HEK293 (cell line): ENCODE measurements around the gene KLRG1.

Experiments
- CTCF ChIA-PET: fragments of 350-600 bp; formaldehyde crosslinking; extraction: SDS; loops from one replicate; lab custom pipeline; 2021; ENCODE audit warnings: antibody characterized with exemption; lab: Yijun Ruan, JAX
- POLR2A ChIA-PET: fragments of 300-600 bp; formaldehyde crosslinking; extraction: SDS; loops from one replicate; lab custom pipeline; 2020; ENCODE audit warnings: antibody characterized with exemption, inconsistent platforms; lab: Yijun Ruan, JAX
- H3K27ac ChIP-seq: fragments of 200-500 bp; sonication (Bioruptor generic); 2 replicates; pipeline ENCODE4 v1.5.1; 2014; ENCODE audit warnings: low read depth, low read length, control low read depth, inconsistent platforms; ENCODE audit errors: extremely low read depth
- H3K36me3 ChIP-seq, 2 experiments: fragments of 200-500 bp in 1 of 2; sonication (Bioruptor generic) in 1 of 2; 1 replicate in 1 of 2; 2 replicates in 1 of 2; pipeline ENCODE4 v1.5.1; 2014 to 2017; ENCODE audit warnings: inconsistent platforms in 2 of 2, low read length in 2 of 2; ENCODE audit not compliant: control insufficient read depth in 2 of 2, insufficient read depth in 1 of 2
- H3K4me1 ChIP-seq: fragments of 200-500 bp; sonication (Bioruptor generic); 2 replicates; pipeline ENCODE4 v1.5.1; 2014; ENCODE audit warnings: mild to moderate bottlenecking, low read length, inconsistent platforms; ENCODE audit not compliant: control insufficient read depth, insufficient read depth
- H3K4me3 ChIP-seq: 2 replicates; pipeline ENCODE4 v1.5.1; 2011; ENCODE audit warnings: low read depth, mild to moderate bottlenecking, control low read depth, low read length, moderate library complexity
- H3K9me3 ChIP-seq: fragments of 200-500 bp; sonication (Bioruptor generic); 2 replicates; pipeline ENCODE4 v1.5.1; 2014; ENCODE audit warnings: low read depth, low read length, inconsistent platforms; ENCODE audit not compliant: control insufficient read depth, insufficient read depth
- GLI4 ChIP-seq: fragments of 450-650 bp; formaldehyde crosslinking; IDR thresholded peaks from 2 replicates; pipeline ENCODE4 v1.5.1; 2016; ENCODE audit warnings: missing biosample characterization, missing genetic modification characterization
- KLF17 ChIP-seq: fragments of 450-650 bp; formaldehyde crosslinking; IDR thresholded peaks from 2 replicates; pipeline ENCODE4 v1.5.1; 2016; ENCODE audit warnings: missing biosample characterization, missing genetic modification characterization
- MEIS1 ChIP-seq: sonication (generic); formaldehyde crosslinking; IDR thresholded peaks from 2 replicates; pipeline ENCODE4 v1.8.1; 2022; ENCODE audit warnings: missing genetic modification reagents, mild to moderate bottlenecking, borderline replicate concordance
- MYNN ChIP-seq: fragments of 450-650 bp; formaldehyde crosslinking; IDR thresholded peaks from 2 replicates; pipeline ENCODE4 v1.5.1; 2016; ENCODE audit warnings: missing biosample characterization, missing genetic modification characterization, borderline replicate concordance
- PRDM1 ChIP-seq: fragments of 450-650 bp; formaldehyde crosslinking; IDR thresholded peaks from 2 replicates; pipeline ENCODE4; 2016; ENCODE audit warnings: missing biosample characterization, missing genetic modification characterization
- SCRT1 ChIP-seq: fragments of 450-650 bp; formaldehyde crosslinking; IDR thresholded peaks from 2 replicates; pipeline ENCODE4 v1.5.1; 2016; ENCODE audit warnings: missing biosample characterization, missing genetic modification characterization, borderline replicate concordance
- ZBTB20 ChIP-seq: fragments of 450-650 bp; formaldehyde crosslinking; IDR thresholded peaks from 2 replicates; pipeline ENCODE4 v1.5.1; 2016; ENCODE audit warnings: missing biosample characterization, missing genetic modification characterization
- ZFHX2 ChIP-seq: fragments of 450-650 bp; formaldehyde crosslinking; conservative IDR thresholded peaks from 2 replicates; pipeline ENCODE4 v1.5.1; 2016; ENCODE audit warnings: missing biosample characterization, missing genetic modification characterization
- ZFP3 ChIP-seq: fragments of 450-650 bp; formaldehyde crosslinking; IDR thresholded peaks from 2 replicates; pipeline ENCODE4 v1.5.1; 2016; ENCODE audit warnings: low read depth, missing biosample characterization, missing genetic modification characterization
- ZFP37 ChIP-seq: fragments of 450-650 bp; formaldehyde crosslinking; IDR thresholded peaks from 2 replicates; pipeline ENCODE4 v1.5.1; 2016; ENCODE audit warnings: missing biosample characterization, missing genetic modification characterization
- ZFP41 ChIP-seq: fragments of 450-650 bp; formaldehyde crosslinking; IDR thresholded peaks from 2 replicates; pipeline ENCODE4 v1.5.1; 2016; ENCODE audit warnings: missing biosample characterization, missing genetic modification characterization, borderline replicate concordance
- ZNF112 ChIP-seq: fragments of 450-650 bp; formaldehyde crosslinking; IDR thresholded peaks from 2 replicates; pipeline ENCODE4 v1.5.0; 2017; ENCODE audit warnings: missing biosample characterization, missing genetic modification characterization
- ZNF19 ChIP-seq: fragments of 450-650 bp; formaldehyde crosslinking; IDR thresholded peaks from 2 replicates; pipeline ENCODE4; 2016; ENCODE audit warnings: missing biosample characterization, missing genetic modification characterization, low read depth
- ZNF202 ChIP-seq: fragments of 450-650 bp; formaldehyde crosslinking; IDR thresholded peaks from 2 replicates; pipeline ENCODE4 v1.5.1; 2016; ENCODE audit warnings: missing biosample characterization, missing genetic modification characterization, borderline replicate concordance
- ZNF211 ChIP-seq: fragments of 450-650 bp; formaldehyde crosslinking; IDR thresholded peaks from 2 replicates; pipeline ENCODE4 v1.5.1; 2016; ENCODE audit warnings: low read depth, missing biosample characterization, missing genetic modification characterization
- ZNF24 ChIP-seq: fragments of 450-650 bp; formaldehyde crosslinking; IDR thresholded peaks from 2 replicates; pipeline ENCODE4 v1.5.1; 2016; ENCODE audit warnings: missing biosample characterization, missing genetic modification characterization
- ZNF324 ChIP-seq: fragments of 450-650 bp; formaldehyde crosslinking; IDR thresholded peaks from 2 replicates; pipeline ENCODE4 v1.5.1; 2016; ENCODE audit warnings: missing biosample characterization, missing genetic modification characterization
- ZNF404 ChIP-seq: fragments of 450-650 bp; formaldehyde crosslinking; IDR thresholded peaks from 2 replicates; pipeline ENCODE4 v1.5.1; 2017; ENCODE audit warnings: missing biosample characterization, missing genetic modification characterization
- ZNF549 ChIP-seq: fragments of 450-650 bp; IDR thresholded peaks from 2 replicates; pipeline ENCODE4 v1.5.1; 2018; ENCODE audit warnings: missing biosample characterization, missing genetic modification characterization, mild to moderate bottlenecking, inconsistent platforms, moderate library complexity
- ZNF626 ChIP-seq: fragments of 450-650 bp; sonication (Bioruptor Pico); formaldehyde crosslinking; IDR thresholded peaks from 2 replicates; pipeline ENCODE4 v1.5.1; 2018; ENCODE audit warnings: missing biosample characterization, missing genetic modification characterization, inconsistent platforms
- ZNF704 ChIP-seq: fragments of 450-650 bp; formaldehyde crosslinking; IDR thresholded peaks from 2 replicates; pipeline ENCODE4 v1.5.1; 2016; ENCODE audit warnings: missing biosample characterization, missing genetic modification characterization

Gene KLRG1

GRCh38 chr12:9051158-9051550 lies 61.8 kb downstream of the KLRG1 start:
- Histone ChIP-seq H3K27ac (no peak overlapping the region), H3K36me3 (no peaks in the 10 kb centered on the region), H3K4me1 (no peaks in the 10 kb centered on the region), H3K4me3 (no peak overlapping the region), H3K9me3 (no peaks in the 10 kb centered on the region)
- ChIA-PET CTCF (interaction anchor here (0.9 to 4.7 kb wide), 5 partner anchors 10 to 394 kb away, joined by 3 to 45 read pairs (median 4); partner anchors contain the start of gene M6PR), POLR2A (no interaction called here)
- TF ChIP-seq PRDM1 (tag by site-specific recombination) (no peak), ZFP3 (tag by site-specific recombination) (no peak), ZNF324 (tag by site-specific recombination) (no peak), ZNF19 (no peak), ZBTB20 (tag by site-specific recombination) (no peak), ZNF211 (tag by site-specific recombination) (no peak), ZNF626 (tag by site-specific recombination) (no peak), ZFP41 (tag by site-specific recombination) (no peak), ZNF112 (tag by site-specific recombination) (no peak), MYNN (tag by site-specific recombination) (no peak), SCRT1 (tag by site-specific recombination) (no peak), ZNF704 (tag by site-specific recombination) (no peak), MEIS1 (CRISPR knock-in tag) (no peak), ZFHX2 (tag by site-specific recombination) (no peak), ZNF24 (tag by site-specific recombination) (no peak), KLF17 (no peak), ZNF404 (tag by site-specific recombination) (no peak)

- Histone ChIP-seq H3K4me1 (no peaks in the 10 kb centered on the region), H3K9me3 (no peaks in the 10 kb centered on the region), H3K4me3 (no peak overlapping the region), H3K36me3 (no peaks in the 10 kb centered on the region), H3K27ac (no peak overlapping the region)
- CTCF ChIA-PET: interaction anchor here (1.0 kb wide), 1 partner anchor 508 kb away, joined by 3 read pairs; no protein-coding TSS in a partner anchor
- no peak for TF ChIP-seq ZNF202 (tag by site-specific recombination)
- TF ChIP-seq ZNF549 (tag by site-specific recombination): no peak
- TF ChIP-seq SCRT1 (tag by site-specific recombination): no peak
- TF ChIP-seq ZFP37 (tag by site-specific recombination): no peak
- no peak for TF ChIP-seq GLI4 (tag by site-specific recombination)
- POLR2A ChIA-PET: no interaction called here
These were observed 63.3 kb downstream of the KLRG1 start for GRCh38 chr12:9052610-9053009.
